HG02798 (cell line): ENCODE data around the gene MOXD1.
A peak's percentile ranks its signal among the peaks of the same experiment; 100 is the strongest.
"Not testable (repeated sequence)": the region's sequence is repeated elsewhere in the genome, so short reads cannot be mapped to it uniquely, and the experiment has no call there.

Source experiments
- ATAC-seq: cut with Tn5 transposase; IDR thresholded peaks from one replicate; pipeline ENCODE4 v1.9.1; 2021; ENCODE audit warnings: mild to moderate bottlenecking; ENCODE audit not compliant: unreplicated experiment, poor library complexity

Gene MOXD1

DNA sequence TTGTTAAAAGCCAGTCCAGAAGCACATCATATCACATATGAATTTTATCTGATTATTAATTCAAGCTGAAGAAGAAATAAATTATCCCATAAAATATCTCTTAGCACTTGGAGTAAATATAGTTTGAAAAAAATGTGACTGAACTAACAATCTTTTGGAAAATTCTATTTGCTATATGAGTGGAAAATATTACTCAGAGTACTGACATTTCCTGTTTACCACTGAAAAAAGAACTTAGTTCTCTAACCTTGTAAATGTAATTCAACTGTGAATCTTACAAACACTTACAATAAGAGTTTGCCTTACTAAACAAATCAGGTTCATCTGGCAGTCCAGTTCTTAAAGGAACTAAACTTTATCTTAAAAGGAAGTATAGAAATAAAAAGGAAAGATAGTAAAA lies 44.2 kb downstream of the MOXD1 start:
- no peak for ATAC-seq

DNA sequence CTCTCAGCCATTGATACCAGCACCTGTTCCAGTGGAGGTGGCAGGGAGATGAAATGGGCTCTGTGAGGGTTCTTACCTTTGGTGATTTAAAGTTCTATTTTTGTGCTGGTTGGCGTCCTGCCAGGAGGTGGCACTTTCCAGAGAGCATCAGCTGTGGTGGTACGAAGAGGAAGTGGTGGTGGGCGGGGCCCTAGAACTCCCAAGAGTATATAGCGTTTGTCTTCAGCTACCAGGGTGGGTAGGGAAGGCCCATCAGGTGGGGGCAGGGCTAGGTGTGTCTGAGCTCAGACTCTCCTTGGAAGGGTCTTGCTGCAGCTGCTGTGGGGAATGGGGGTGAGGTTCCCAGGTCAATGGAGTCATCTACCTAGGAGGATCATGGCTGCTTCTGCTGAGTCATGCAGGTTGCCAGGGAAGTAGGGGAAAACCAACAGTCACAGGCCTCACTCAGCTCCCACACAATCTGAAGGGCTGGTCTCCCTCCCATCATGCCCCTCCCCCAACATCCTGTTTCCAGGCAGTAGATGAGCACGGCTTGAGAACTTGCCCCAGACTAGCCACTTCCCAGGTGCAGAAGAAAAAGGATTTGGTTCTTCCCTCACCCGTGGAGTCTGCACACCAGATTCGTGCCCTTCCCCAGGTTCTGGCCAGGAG lies 46.6 kb downstream of the MOXD1 start:
- ATAC-seq = peak; percentile 60

DNA sequence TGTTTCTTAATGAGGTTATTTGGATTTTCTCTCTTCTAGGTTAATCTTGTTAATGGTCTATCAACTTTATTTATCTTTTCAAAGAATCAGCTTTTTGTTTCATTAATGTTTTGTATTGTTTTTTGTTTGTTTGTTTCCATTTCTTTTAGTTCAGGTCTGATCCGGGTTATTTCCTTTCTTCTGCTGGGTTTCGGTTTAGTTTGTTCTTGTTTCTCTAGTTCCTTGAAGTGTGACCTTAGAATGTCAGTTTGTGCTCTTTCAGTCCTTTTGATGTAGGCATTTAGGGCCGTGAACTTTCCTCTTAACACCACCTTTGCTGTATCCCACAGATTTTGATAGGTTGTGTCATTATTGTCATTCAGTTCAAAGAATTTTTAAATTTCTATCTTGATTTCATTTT lies 49.3 kb downstream of the MOXD1 start:
- ATAC-seq = not testable (repeated sequence)

GRCh38 chr6:132348231-132348630 lies 53.0 kb downstream of the MOXD1 start:
- ATAC-seq = no peak

- no peak for ATAC-seq
These were observed 56.5 kb downstream of the MOXD1 start for GRCh38 chr6:132344811-132345210.

- ATAC-seq = no peak
These were observed 59.6 kb downstream of the MOXD1 start for GRCh38 chr6:132341646-132342045.

- ATAC-seq = no peak
These were observed 66.8 kb downstream of the MOXD1 start for GRCh38 chr6:132334521-132334885.

- ATAC-seq = no peak
These were observed 67.4 kb downstream of the MOXD1 start for GRCh38 chr6:132333639-132334520.

- ATAC-seq = no peak
These were observed 70.5 kb downstream of the MOXD1 start for GRCh38 chr6:132330759-132331158.

- ATAC-seq = no peak
These were observed 78.9 kb downstream of the MOXD1 start for GRCh38 chr6:132322398-132322797.

GRCh38 chr6:132320007-132320406 lies 81.3 kb downstream of the MOXD1 start:
- no peak for ATAC-seq

DNA sequence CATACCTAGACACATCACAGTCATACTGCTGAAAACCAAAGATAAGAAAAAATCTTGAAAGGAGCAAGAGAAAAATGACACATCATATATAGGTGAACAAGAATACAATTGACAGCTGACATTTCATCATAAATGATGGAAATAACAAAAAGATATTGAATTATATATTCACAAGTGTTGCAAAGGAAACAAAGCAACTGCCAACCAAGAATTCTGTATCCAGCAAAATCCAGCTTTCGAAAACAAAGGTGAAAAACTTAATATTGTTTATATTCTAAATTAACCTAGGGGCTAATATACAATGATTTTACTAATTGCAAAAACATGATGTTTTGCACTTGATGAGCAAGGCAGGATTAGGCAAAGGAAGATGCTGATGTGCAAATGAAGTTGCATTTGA lies 84.3 kb downstream of the MOXD1 start:
- ATAC-seq = no peak

DNA sequence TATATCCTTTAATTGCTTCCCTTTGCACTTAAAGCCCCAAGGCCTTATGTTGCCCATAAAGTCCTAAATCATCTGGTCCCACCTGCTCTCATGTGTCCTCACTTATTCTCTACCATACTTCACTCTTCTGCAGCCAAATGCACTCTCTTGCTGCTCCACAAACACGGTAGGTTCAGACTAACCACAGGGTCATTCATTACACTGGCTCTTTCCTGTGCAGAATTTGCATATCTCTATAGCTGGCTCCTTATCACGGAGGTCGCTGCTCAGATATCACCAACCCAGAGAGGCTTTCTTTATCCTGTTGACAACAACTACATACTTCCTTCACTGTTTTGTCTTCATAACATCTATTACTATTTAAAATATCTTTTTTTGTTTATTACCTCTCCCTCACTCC lies 86.8 kb downstream of the MOXD1 start:
- ATAC-seq = no peak

DNA sequence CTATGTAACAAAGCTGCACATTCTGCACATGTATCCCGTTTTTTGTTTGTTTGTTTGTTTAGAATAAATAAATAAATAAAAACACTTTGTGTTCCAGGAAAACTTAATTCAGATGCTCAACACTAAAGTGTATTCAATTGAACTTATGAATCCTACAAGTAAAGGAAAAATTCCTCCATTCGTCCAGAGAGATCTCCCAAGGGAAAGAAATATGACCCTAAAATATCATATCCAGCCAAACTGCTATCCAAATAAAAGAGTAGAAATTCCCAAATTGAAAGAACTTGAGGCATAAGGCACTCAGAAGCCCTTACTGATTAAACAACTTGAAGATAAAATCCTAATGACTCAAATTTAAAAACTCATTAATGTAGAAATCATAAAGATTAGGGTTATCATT lies 90.4 kb downstream of the MOXD1 start:
- ATAC-seq = no peak

DNA sequence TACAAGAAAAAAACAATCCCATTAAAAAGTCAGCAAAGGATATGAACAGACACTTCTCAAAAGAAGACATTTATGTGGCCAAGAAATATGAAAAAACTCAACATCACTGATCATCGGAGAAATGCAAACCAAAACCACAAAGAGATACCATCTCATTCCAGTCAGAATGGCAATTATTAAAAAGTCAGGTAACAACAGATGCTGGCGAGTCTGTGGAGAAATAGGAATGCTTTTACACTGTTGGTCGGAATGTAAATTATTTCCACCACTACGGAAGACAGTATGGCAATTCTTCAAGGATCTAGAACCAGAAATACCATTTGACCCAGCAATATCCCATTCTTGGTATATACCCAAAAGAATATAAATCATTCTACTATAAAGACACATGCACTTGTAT lies 91.1 kb downstream of the MOXD1 start:
- not testable (repeated sequence) for ATAC-seq

- ATAC-seq = no peak
These were observed 96.4 kb downstream of the MOXD1 start for GRCh38 chr6:132304891-132305305.

DNA sequence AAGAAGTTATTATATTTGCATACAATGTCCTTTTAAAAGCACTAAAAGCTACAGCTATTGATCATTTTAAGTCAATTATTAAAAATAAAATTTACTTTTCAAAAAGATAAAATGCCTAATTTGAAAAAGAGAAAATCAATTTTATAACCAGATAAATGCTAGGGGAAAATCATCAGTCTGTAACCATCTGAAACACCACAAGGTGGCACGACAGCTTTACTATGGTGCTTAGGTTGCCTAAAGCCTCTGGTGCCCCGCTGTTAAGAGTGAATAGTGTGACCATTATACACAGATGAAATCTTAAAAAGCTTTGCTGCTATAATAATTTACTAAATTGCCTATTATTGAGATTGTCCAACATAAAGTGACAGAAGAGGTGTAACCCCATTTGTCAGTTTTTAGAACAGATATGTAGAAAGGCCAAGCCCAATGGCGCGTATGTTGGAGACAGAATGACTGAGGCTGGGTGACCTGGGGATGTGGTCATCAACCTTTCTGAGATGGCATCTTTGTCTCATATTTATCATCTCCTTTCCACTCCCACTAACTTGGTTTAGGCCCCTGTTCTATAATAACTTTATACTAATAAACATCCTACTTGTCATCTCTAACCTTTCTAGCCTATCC lies 100.8 kb downstream of the MOXD1 start:
- peak; percentile 87 for ATAC-seq

DNA sequence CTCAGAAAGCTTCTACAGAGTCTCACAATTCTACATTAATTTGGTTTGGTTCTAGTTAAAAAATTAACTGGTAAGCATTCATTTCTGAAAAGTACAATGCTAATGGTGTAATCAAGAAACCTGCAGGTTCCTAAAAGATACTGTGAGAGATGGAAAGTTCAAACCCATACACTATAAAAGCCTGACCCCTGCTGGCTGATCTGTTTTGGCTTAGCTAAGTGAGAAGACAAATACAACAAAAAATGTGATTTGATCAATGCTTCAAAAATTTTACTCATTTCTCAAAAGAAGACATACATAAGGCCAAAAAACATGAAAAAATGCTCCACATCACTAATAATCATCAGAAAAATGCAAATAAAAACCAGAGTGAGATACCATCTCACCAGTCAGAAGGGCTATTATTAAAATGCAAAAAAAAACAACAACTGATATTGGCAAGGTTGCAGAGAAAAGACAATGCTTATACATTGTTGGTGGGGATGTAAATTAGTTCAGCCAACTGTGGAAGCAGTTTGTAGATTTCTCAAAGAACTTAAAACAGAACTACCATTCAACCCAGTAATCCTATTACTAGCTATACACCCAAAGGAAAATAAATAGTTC lies 102.8 kb downstream of the MOXD1 start:
- ATAC-seq = peak; percentile 62

GRCh38 chr6:132289756-132290155 lies 111.5 kb downstream of the MOXD1 start:
- ATAC-seq = no peak

DNA sequence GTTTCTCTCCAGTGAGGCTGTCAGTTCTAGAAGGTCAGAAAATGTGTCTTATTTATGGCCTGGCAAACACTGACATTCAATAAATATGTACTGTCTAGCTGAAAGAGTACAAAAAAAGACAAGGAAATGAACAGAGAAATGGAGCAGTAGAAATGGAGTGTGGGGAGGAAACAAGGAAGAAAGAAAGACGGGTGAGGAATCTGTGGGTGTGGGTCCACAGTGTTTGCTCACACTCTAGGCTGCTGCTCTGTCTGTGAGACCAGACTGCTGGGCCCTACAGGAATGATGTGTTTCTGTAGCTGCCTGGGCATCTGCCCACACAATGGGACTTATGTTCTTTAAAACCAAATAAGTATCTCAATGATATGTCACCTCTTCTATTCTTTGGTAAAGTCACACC lies 114.2 kb downstream of the MOXD1 start:
- ATAC-seq = no peak
